GM19099 (cell line): ENCODE measurements around the gene NGFR.

Experiments used
- POLR2A ChIP-seq: IDR thresholded peaks from 3 replicates; pipeline ENCODE4 v1.6.1; 2011; ENCODE audit warnings: low read depth; ENCODE audit not compliant: insufficient read length; ENCODE audit errors: extremely low read depth

NGFR gene

DNA sequence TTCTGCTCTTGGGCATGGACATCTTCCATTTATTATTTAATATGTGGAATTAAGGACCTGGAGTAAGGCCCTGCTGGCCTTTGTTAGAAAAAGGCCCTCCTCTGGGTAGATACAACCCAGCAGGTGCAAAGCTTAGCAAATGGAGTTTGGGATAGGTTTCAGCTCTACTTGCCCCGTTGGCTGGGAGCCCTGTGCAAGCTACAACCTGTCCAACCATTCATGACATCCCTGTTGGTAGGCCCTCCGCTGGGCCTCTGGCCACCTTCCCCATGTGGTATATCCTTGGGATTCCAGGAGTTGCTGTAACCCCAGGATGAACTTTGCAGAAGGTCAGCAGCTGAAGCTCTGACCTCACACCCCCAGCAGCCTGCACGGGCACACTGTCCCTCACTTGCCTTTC is 6.4 kb downstream of the NGFR start:
- no peak for TF ChIP-seq POLR2A

DNA sequence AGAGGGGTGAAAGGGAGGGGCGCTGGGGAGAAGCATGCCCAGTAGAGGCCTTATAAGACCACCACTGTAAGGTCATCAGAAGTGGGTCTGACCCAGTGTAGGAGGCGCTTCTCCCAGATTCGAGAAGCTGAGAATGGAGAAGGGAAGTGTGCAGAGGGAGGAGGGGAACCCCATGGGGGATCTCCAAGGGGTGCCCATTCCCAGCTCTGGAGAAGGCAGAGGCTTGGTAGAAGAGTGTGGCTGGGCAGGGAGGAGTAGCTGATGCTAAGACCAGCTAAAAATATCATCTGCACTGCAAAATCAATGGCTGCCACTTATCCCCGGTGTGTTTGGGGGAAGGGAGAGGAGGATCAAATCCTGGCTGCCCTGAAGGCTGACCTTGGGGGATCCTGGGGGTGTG is 7.2 kb downstream of the NGFR start:
- TF ChIP-seq POLR2A = no peak

DNA sequence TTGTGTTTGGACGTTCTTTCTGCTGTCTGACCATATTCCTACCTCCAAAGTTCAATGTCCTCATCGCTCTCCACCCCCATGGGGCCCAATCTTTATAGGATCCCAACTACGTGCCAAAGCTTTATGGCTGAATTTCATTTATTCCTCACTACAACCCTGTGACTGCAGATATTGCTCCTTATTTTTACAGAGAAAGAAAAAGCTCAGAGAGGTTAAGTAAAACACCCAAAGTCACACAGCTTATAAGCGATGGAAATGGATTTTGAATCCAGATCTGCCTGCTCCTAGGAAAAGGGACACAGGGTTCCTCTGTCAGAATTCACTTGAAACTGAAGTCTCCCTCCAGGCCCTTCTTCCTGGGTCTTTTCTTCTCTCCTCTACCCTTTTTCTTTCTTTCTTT is 9.3 kb downstream of the NGFR start:
- no peak for TF ChIP-seq POLR2A

- TF ChIP-seq POLR2A = no peak
Measured at GRCh38 chr17:49505854-49506253, 10.8 kb downstream of the NGFR start.

DNA sequence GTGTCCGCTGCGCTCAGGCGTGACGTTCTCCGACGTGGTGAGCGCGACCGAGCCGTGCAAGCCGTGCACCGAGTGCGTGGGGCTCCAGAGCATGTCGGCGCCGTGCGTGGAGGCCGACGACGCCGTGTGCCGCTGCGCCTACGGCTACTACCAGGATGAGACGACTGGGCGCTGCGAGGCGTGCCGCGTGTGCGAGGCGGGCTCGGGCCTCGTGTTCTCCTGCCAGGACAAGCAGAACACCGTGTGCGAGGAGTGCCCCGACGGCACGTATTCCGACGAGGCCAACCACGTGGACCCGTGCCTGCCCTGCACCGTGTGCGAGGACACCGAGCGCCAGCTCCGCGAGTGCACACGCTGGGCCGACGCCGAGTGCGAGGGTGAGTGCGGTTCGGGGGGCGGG is 11.2 kb downstream of the NGFR start:
- no peak for TF ChIP-seq POLR2A

GRCh38 chr17:49508061-49508865 is 13.2 kb downstream of the NGFR start:
- TF ChIP-seq POLR2A = no peak

GRCh38 chr17:49508866-49509587 is 13.9 kb downstream of the NGFR start:
- no peak for TF ChIP-seq POLR2A

DNA sequence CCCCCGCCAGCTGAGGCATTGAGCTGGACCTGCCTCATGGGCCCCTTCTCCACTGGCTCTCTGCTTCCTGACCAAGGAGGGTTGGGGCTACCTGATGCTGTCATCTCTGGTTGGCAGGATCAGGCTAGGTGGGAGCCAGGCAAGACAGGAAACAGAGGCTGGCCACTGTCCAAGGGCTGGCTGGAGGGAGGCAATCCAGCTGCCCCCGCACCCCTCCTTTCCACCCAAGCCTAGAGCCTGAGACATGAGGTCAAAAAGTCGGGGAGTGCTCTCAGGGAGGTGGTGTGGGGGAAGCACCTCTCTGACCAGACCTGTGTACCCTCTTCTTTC is 14.5 kb downstream of the NGFR start:
- no peak for TF ChIP-seq POLR2A

DNA sequence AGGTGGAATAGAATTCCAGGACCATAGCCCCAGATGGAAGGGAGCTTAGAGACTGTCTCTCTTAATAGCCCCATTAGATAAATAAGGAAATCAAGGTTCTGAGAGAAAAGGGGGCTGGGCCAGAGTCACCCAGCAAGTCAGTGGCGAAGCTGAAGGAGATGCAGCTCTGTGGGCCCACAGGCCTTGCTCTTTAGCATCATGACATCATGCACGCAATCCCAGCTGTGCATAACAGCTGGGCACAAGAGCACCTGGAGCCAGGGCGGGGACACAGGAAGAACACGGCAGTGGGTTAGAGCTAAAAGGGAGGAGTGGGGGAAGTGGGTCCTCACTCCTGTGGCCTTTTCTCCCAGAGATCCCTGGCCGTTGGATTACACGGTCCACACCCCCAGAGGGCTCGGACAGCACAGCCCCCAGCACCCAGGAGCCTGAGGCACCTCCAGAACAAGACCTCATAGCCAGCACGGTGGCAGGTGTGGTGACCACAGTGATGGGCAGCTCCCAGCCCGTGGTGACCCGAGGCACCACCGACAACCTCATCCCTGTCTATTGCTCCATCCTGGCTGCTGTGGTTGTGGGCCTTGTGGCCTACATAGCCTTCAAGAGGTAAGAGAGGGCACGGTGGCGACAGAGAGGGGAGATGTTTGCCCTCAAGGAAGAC is 15.1 kb downstream of the NGFR start:
- no peak for TF ChIP-seq POLR2A

GRCh38 chr17:49510720-49511110 is 15.6 kb downstream of the NGFR start:
- no peak for TF ChIP-seq POLR2A

DNA sequence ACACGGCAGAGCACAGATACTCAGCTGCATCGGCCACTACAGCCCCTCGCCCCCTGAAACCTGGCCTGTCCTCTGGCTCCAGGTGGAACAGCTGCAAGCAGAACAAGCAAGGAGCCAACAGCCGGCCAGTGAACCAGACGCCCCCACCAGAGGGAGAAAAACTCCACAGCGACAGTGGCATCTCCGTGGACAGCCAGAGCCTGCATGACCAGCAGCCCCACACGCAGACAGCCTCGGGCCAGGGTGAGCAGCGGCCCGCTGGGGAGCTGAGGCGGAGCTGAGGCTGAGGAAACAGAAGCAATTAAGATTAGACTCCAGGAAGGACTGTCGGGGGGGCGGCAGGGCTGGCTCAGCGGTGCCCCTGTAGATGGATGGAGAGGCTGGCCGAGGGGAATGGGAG is 16.7 kb downstream of the NGFR start:
- no peak for TF ChIP-seq POLR2A

DNA sequence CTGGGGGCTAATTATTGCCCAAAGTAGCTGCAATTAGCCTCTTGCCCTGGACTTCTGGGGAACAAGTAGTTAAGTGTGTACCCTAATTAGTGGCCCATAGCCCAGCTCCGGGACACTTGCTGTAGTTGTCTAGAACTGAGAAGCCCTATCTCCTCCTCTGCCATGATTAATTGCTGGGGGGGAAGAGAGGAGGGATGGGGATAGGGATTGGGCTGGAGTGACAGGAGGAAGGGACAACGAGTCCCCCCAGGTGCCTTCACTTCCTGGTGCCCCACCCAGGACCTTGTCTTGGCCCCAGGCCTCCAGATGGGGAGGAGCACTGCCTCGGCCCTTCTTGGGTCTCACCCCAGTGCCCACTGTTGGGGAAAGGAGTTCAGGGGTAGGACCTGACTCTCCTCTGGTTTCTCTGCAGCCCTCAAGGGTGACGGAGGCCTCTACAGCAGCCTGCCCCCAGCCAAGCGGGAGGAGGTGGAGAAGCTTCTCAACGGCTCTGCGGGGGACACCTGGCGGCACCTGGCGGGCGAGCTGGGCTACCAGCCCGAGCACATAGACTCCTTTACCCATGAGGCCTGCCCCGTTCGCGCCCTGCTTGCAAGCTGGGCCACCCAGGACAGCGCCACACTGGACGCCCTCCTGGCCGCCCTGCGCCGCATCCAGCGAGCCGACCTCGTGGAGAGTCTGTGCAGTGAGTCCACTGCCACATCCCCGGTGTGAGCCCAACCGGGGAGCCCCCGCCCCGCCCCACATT is 17.4 kb downstream of the NGFR start:
- no peak for TF ChIP-seq POLR2A

DNA sequence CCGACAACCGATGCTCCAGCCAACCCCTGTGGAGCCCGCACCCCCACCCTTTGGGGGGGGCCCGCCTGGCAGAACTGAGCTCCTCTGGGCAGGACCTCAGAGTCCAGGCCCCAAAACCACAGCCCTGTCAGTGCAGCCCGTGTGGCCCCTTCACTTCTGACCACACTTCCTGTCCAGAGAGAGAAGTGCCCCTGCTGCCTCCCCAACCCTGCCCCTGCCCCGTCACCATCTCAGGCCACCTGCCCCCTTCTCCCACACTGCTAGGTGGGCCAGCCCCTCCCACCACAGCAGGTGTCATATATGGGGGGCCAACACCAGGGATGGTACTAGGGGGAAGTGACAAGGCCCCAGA is 17.9 kb downstream of the NGFR start:
- no peak for TF ChIP-seq POLR2A

DNA sequence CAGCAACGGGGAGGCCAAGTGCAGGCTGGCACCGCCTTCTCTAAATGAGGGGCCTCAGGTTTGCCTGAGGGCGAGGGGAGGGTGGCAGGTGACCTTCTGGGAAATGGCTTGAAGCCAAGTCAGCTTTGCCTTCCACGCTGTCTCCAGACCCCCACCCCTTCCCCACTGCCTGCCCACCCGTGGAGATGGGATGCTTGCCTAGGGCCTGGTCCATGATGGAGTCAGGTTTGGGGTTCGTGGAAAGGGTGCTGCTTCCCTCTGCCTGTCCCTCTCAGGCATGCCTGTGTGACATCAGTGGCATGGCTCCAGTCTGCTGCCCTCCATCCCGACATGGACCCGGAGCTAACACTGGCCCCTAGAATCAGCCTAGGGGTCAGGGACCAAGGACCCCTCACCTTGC is 18.5 kb downstream of the NGFR start:
- TF ChIP-seq POLR2A = no peak

GRCh38 chr17:49514071-49514721 is 19.1 kb downstream of the NGFR start:
- TF ChIP-seq POLR2A = no peak
